GM12891 (cell line): ENCODE results near the gene UFSP1.

ENCODE experiments used
- PAX5 ChIP-seq: IDR thresholded peaks from 2 replicates; pipeline ENCODE4 v1.6.1; 2011; ENCODE audit warnings: low read length, moderate library complexity, mild to moderate bottlenecking; ENCODE audit not compliant: insufficient read depth, severe bottlenecking
- POLR2A ChIP-seq: IDR thresholded peaks from 2 replicates; pipeline ENCODE4 v1.6.1; 2011; ENCODE audit warnings: low read depth, low read length, control low read depth
- POLR2AphosphoS5 ChIP-seq: IDR thresholded peaks from 2 replicates; pipeline ENCODE4 v1.6.1; 2011; ENCODE audit warnings: low read depth, low read length, control low read depth
- TAF1 ChIP-seq: IDR thresholded peaks from 2 replicates; pipeline ENCODE4 v1.6.1; 2011; ENCODE audit warnings: low read depth, low read length, control low read depth

DNA sequence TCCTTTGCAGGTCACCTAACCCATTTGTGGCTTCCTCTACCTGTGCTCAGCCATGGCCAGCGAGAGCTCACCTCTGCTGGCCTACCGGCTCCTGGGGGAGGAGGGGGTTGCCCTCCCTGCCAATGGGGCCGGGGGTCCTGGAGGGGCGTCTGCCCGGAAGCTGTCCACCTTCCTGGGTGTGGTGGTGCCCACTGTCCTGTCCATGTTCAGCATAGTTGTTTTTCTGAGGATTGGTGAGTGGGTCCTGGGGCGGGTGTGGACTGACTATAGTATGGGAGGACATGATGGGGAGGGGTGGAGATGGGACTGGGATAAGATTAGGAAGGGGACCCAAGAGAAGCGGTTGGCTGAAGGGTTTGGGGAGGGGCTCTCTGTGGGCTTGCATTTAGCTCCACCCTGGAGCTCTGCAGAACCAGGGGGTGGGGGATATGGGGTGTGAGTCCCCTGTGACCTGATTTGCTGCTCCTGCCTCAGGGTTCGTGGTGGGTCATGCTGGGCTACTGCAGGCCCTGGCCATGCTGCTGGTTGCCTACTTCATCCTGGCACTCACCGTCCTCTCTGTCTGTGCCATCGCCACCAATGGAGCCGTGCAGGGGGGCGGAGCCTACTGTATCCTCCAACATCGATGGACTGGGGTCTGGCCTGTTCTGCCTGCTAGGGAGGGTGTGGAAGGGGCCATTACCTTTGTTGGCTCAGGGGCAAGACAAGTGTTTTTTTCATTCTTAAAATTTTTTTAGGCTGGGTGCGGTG, 35.2 kb downstream of the UFSP1 start:
- TF ChIP-seq POLR2A (no peak), POLR2AphosphoS5 (no peak), TAF1 (no peak), PAX5 (no peak)
